ENCODE results near the gene FOXF1.

The FOXF1 gene

GRCh38 chr16:86534779-86535615, 24.7 kb downstream of the FOXF1 start:
- no peak overlapping the region for H3K4me3 ChIP-seq (ENCODE audit: low read length)
- TF ChIP-seq CTCF (IDR thresholded peaks at IDR 0.05; ENCODE audit: insufficient read depth, low read depth, low read length, missing control alignments): no peak
- DNase-seq (ENCODE audit: low read depth): no peak

GRCh38 chr16:86536621-86537020, 26.3 kb downstream of the FOXF1 start:
- no peak for DNase-seq (ENCODE audit: low read depth)
- H3K4me3 ChIP-seq (ENCODE audit: low read length): no peak overlapping the region
- TF ChIP-seq CTCF (IDR thresholded peaks at IDR 0.05; ENCODE audit: insufficient read depth, low read depth, low read length, missing control alignments): no peak

- TF ChIP-seq CTCF (IDR thresholded peaks at IDR 0.05; ENCODE audit: insufficient read depth, low read depth, low read length, missing control alignments): no peak
Measured at GRCh38 chr16:86537486-86537885, 27.2 kb downstream of the FOXF1 start.

GRCh38 chr16:86538196-86538780, 28.0 kb downstream of the FOXF1 start:
- no peak for DNase-seq (ENCODE audit: low read depth)

More at GRCh38 chr16:86537486-86537885, 27.2 kb downstream of the FOXF1 start:
- DNase-seq (ENCODE audit: low read depth): no peak
- H3K4me3 ChIP-seq (ENCODE audit: low read length): no peak overlapping the region

GRCh38 chr16:86540894-86541293, 30.6 kb downstream of the FOXF1 start:
- TF ChIP-seq CTCF (IDR thresholded peaks at IDR 0.05; ENCODE audit: insufficient read depth, low read depth, low read length, missing control alignments): no peak
- DNase-seq (ENCODE audit: low read depth): no peak
- no peak overlapping the region for H3K4me3 ChIP-seq (ENCODE audit: low read length)

More at GRCh38 chr16:86538196-86538780, 28.0 kb downstream of the FOXF1 start:
- no peak for TF ChIP-seq CTCF (IDR thresholded peaks at IDR 0.05; ENCODE audit: insufficient read depth, low read depth, low read length, missing control alignments)
- no peak overlapping the region for H3K4me3 ChIP-seq (ENCODE audit: low read length)

- TF ChIP-seq CTCF (IDR thresholded peaks at IDR 0.05; ENCODE audit: insufficient read depth, low read depth, low read length, missing control alignments): no peak
- no peak for DNase-seq (ENCODE audit: low read depth)
- no peak overlapping the region for H3K4me3 ChIP-seq (ENCODE audit: low read length)
Measured at GRCh38 chr16:86541560-86541959, 31.2 kb downstream of the FOXF1 start.
